Lung (tissue), 12 donors: Measurements from ENCODE around the gene SLC44A1. TPM values are rescaled to one million over a fixed set of nuclear protein-coding genes. Genes with fewer than 3 reads are reported as not detected.

Experiments used
- ATAC-seq: fragments of 200-7000 bp; cut with Tn5 transposase; one replicate; pipeline ENCODE4 v1.9.1; 2020; ENCODE audit warnings: moderate number of reproducible peaks; ENCODE audit not compliant: insufficient read depth, low FRiP score
- DNase-seq, 3 donors: peaks; one replicate each; pipeline ENCODE4 v3.0.0-alpha.2; 2013 to 2017
- H3K27ac ChIP-seq, 2 donors: one replicate each; pipeline ENCODE4 v1.5.1; 2013; ENCODE audit warnings: mild to moderate bottlenecking in 2 of 2, moderate library complexity in 2 of 2, control low read depth in 1 of 2, inconsistent platforms in 1 of 2, low read depth in 1 of 2, low read length in 1 of 2
- H3K27me3 ChIP-seq, 3 donors: one replicate each; pipeline ENCODE4 v1.5.1; 2013; ENCODE audit warnings: low read length in 2 of 3; ENCODE audit not compliant: control insufficient read depth in 3 of 3, insufficient read depth in 3 of 3
- H3K36me3 ChIP-seq, 4 donors: one replicate each; pipeline ENCODE4 v1.5.1; 2013; ENCODE audit warnings: low read length in 4 of 4, mild to moderate bottlenecking in 1 of 4, moderate library complexity in 1 of 4; ENCODE audit not compliant: control insufficient read depth in 4 of 4, insufficient read depth in 4 of 4
- H3K4me1 ChIP-seq, 5 donors: one replicate each; pipeline ENCODE4 v1.5.1; 2013; ENCODE audit warnings: low read length in 5 of 5, mild to moderate bottlenecking in 2 of 5, moderate library complexity in 1 of 5; ENCODE audit not compliant: control insufficient read depth in 5 of 5, insufficient read depth in 5 of 5
- H3K4me3 ChIP-seq: one replicate; pipeline ENCODE4 v1.5.1; 2013; ENCODE audit warnings: mild to moderate bottlenecking, control low read depth, moderate library complexity
- H3K9ac ChIP-seq, 2 donors: one replicate each; pipeline ENCODE4 v1.5.1; 2013; ENCODE audit warnings: low read length in 2 of 2, control low read depth in 1 of 2; ENCODE audit not compliant: insufficient read depth in 1 of 2
- H3K9me3 ChIP-seq, 4 donors: one replicate each; pipeline ENCODE4 v1.5.1; 2013; ENCODE audit warnings: low read length in 3 of 4, mild to moderate bottlenecking in 1 of 4, moderate library complexity in 1 of 4; ENCODE audit not compliant: control insufficient read depth in 4 of 4, insufficient read depth in 3 of 4
- WGBS, 2 donors: extraction: QIAGEN DNeasy Blood & Tissue Kit; methylation state at CpG; one replicate each; pipeline ENCODE4 v1.1.7; 2013; 5-methylcytosine and 5-hydroxymethylcytosine counted together
- polyA plus RNA-seq, 2 donors: library from polyadenylated mRNA; stranded (reverse); fragments of 200-250 nt; gene quantifications; one replicate each; pipeline ENCODE4 v1.2.1, GENCODE V29; 2013
- total RNA-seq, 2 donors: library from RNA; depleted of rRNA in 1 of 2; stranded (reverse); fragments of >200 nt in 1 of 2; gene quantifications; one replicate each; pipeline ENCODE4 v1.2.1, GENCODE V29; 2014 to 2021
- TF ChIP-seq, protein P1 (sequence below): IDR thresholded peaks from 2 replicates; pipeline ENCODE4 v1.5.1; 2012; ENCODE audit warnings: mild to moderate bottlenecking; ENCODE audit errors: control extremely low read depth, extremely low read depth
- donor health status: control.
- donor health status: control.
- donor health status: Bipolar disorder and iron deficiency.
- donor health status: healthy.
- donor health status: DM: yes; HTN: yes; CAD: no.

The SLC44A1 gene
- total and polyA plus RNA-seq, 4 donors: 13.0 to 61.7 (median 33.8) TPM

DNA sequence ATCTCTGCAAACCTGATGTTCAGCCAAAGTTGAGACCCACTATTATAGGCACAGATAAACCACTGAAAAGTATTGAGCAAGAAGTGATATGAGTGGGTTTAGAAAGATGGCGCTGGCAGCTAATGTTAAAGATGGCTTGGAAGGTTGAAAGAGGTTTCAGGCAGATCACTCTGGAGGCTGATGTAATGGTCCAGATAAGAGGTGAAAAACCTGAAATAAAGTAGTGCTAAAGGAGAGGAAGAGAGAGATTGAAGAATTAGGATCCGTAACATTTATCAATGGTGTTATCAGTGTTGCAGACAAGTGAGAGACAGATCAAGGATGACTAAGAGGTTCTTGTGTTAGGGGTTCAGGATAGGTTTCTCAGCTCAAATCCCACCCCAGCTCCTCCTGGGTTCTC lies 58.3 kb downstream of the SLC44A1 start:
- Histone ChIP-seq H3K27me3 (no peaks in the 10 kb centered on the region), H3K9ac (no peak overlapping the region), H3K4me1 (peaks cover 0 to 1% (median 0%) of the 10 kb centered on the region in 5 donors), H3K9me3 (no peaks in the 10 kb centered on the region), H3K36me3 (peaks cover 0 to 14% (median 7%) of the 10 kb centered on the region in 4 donors), H3K27ac (no peak overlapping the region), H3K4me3 (no peak overlapping the region)
- ATAC-seq (no peak), DNase-seq (no peak)
- TF ChIP-seq, protein P1, sequence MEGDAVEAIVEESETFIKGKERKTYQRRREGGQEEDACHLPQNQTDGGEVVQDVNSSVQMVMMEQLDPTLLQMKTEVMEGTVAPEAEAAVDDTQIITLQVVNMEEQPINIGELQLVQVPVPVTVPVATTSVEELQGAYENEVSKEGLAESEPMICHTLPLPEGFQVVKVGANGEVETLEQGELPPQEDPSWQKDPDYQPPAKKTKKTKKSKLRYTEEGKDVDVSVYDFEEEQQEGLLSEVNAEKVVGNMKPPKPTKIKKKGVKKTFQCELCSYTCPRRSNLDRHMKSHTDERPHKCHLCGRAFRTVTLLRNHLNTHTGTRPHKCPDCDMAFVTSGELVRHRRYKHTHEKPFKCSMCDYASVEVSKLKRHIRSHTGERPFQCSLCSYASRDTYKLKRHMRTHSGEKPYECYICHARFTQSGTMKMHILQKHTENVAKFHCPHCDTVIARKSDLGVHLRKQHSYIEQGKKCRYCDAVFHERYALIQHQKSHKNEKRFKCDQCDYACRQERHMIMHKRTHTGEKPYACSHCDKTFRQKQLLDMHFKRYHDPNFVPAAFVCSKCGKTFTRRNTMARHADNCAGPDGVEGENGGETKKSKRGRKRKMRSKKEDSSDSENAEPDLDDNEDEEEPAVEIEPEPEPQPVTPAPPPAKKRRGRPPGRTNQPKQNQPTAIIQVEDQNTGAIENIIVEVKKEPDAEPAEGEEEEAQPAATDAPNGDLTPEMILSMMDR: no peak
- 97 to 98% methylated on average over 2 of the region's 2 CpGs for WGBS, 2 donors

DNA sequence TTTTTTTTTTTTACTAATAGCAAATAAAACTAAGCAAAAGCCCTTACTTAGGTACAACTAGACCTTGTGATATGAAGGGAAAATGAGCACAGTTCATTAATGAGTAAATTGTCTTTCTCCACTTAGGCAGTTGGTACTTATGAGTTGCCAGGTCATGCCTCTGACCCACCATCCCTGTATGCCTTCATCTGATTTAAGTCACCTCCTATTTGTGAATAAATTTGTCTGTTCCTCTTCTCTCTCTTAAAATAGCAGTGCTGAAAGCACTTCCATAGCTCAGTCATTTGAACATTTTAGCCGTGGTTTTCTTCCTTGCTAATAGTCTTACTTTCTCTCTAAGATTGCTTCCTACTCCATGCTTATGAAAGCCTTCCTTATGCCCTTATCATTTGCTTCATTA lies 61.4 kb downstream of the SLC44A1 start:
- 24 to 64% methylated on average over 1 of the region's 1 CpG for WGBS, 2 donors
- H3K27me3 ChIP-seq: no peaks in the 10 kb centered on the region
- H3K4me1 ChIP-seq: peaks cover 0 to 2% (median 0%) of the 10 kb centered on the region in 5 donors
- DNase-seq (no peak), ATAC-seq (no peak)
- H3K4me3 ChIP-seq: no peak overlapping the region
- no peaks in the 10 kb centered on the region for H3K9me3 ChIP-seq
- H3K9ac ChIP-seq: no peak overlapping the region
- no peak overlapping the region for H3K27ac ChIP-seq
- TF ChIP-seq, protein P1: no peak
- peaks cover 0 to 1% (median 0%) of the 10 kb centered on the region in 4 donors for H3K36me3 ChIP-seq

DNA sequence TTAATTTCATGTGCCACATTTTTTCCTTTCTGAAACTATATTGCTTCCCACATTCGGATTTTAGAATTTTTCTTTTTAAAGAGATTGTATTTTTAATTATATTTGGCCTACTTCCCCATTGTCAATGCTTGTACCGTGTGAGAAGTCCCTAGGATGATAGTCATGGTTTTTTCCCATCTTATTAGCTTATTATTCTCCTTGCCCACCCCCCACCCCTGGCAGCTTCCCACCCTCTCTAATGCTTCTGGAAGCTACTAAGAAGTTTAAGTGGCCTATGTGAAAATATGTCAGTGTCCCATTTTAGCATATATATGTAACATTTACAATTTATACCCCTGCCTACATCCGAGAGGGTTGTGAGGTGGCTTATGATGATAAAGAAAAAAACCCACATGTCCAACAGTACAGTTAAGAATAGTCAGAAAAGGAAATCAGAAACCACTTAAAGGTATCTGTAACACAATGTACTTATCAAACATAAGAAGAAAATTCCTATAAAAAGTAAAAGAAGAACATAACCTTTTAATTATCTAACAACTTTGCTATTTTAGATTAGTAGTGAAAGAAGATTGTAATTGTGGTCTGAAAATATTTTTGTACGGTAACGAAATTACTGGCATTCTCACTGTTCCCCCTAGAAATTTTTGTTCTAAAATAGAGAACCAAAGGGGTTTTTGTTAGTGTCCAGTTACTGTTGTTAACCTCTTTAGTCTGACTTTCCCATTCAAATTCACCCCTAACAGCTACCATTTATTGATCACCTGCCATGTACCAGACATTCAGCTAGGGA lies 62.1 kb downstream of the SLC44A1 start:
- no peak for DNase-seq
- H3K27ac ChIP-seq: no peak overlapping the region
- no peaks in the 10 kb centered on the region for H3K27me3 ChIP-seq
- WGBS, 2 donors: 82 to 83% methylated on average over 5 of the region's 5 CpGs
- peaks cover 0 to 1% (median 0%) of the 10 kb centered on the region in 4 donors for H3K36me3 ChIP-seq
- no peak overlapping the region for H3K4me3 ChIP-seq
- ATAC-seq: no peak
- no peaks in the 10 kb centered on the region for H3K9me3 ChIP-seq
- H3K4me1 ChIP-seq: peaks cover 0 to 2% (median 0%) of the 10 kb centered on the region in 5 donors
- H3K9ac ChIP-seq: no peak overlapping the region
- TF ChIP-seq, protein P1: no peak
